K562 (cell line): ENCODE measurements around the gene USHBP1. TPM values are rescaled to one million over a fixed set of nuclear protein-coding genes. Genes with fewer than 3 reads are reported as not detected.
A peak's percentile ranks its signal among the peaks of the same experiment; 100 is the strongest.

Experiments used
- ARID3A ChIP-seq: IDR thresholded peaks from 2 replicates; pipeline ENCODE4 v1.6.1; 2012; ENCODE audit warnings: low read depth, low read length, improper control_type of control experiment, borderline replicate concordance
- ATF7 ChIP-seq: fragments of 450-650 bp; IDR thresholded peaks from 2 replicates; pipeline ENCODE4 v1.7.1; 2014; ENCODE audit warnings: mild to moderate bottlenecking, moderate library complexity
- CCAR2 ChIP-seq: fragments of 200-400 bp; formaldehyde crosslinking; IDR thresholded peaks from 2 replicates; pipeline ENCODE4 v1.6.1; 2017; ENCODE audit warnings: mild to moderate bottlenecking, low read depth, low read length
- E2F1 ChIP-seq: sonication (generic); formaldehyde crosslinking; IDR thresholded peaks from 2 replicates; pipeline ENCODE4 v1.8.1; 2023; ENCODE audit warnings: mild to moderate bottlenecking, missing genetic modification reagents, moderate library complexity
- EHMT2 ChIP-seq: fragments of 450-650 bp; IDR thresholded peaks from 2 replicates; pipeline ENCODE4 v1.6.1; 2018; ENCODE audit warnings: antibody characterized with exemption
- GTF2B ChIP-seq: IDR thresholded peaks from 2 replicates; pipeline ENCODE4 v1.6.1; 2011; ENCODE audit not compliant: insufficient read length; ENCODE audit errors: extremely low read depth
- GTF2F1 ChIP-seq: IDR thresholded peaks from 2 replicates; pipeline ENCODE4 v1.6.1; 2011; ENCODE audit warnings: low read depth, low read length, improper control_type of control experiment
- HCFC1 ChIP-seq: IDR thresholded peaks from 2 replicates; pipeline ENCODE4 v1.6.1; 2012; ENCODE audit warnings: low read depth, low read length, improper control_type of control experiment
- HIVEP1 ChIP-seq: fragments of 250-450 bp; sonication (Bioruptor Pico); IDR thresholded peaks from 2 replicates; pipeline ENCODE4 v1.4.0; 2020; ENCODE audit warnings: mild to moderate bottlenecking
- HLTF ChIP-seq: fragments of 450-650 bp; IDR thresholded peaks from 2 replicates; pipeline ENCODE4 v1.6.1; 2016
- JUN ChIP-seq, 2 experiments: sonication (generic) in 1 of 2; formaldehyde crosslinking in 1 of 2; IDR thresholded peaks; 2 replicates each; pipeline versions ENCODE4 v1.6.1 to v1.8.0; 2012 to 2022; ENCODE audit warnings: borderline replicate concordance in 2 of 2, mild to moderate bottlenecking in 2 of 2, improper control_type of control experiment in 1 of 2, low read depth in 1 of 2, low read length in 1 of 2, missing genetic modification reagents in 1 of 2
- MCM2 ChIP-seq: fragments of 450-650 bp; IDR thresholded peaks from 2 replicates; pipeline ENCODE4 v1.6.1; 2017; ENCODE audit warnings: low read depth, mild to moderate bottlenecking
- NFE2L1 ChIP-seq: fragments of 450-650 bp; IDR thresholded peaks from 2 replicates; pipeline ENCODE4 v1.6.1; 2016; ENCODE audit warnings: missing genetic modification characterization, low read depth, mild to moderate bottlenecking, missing compliant biosample characterization, moderate library complexity, borderline replicate concordance
- POLR2A ChIP-seq: fragments of 450-650 bp; conservative IDR thresholded peaks from 2 replicates; pipeline ENCODE4 v1.6.1; 2016
- RB1 ChIP-seq: fragments of 450-650 bp; IDR thresholded peaks from 2 replicates; pipeline ENCODE4 v1.6.1; 2017; ENCODE audit warnings: low read depth, mild to moderate bottlenecking
- RCOR1 ChIP-seq, 2 experiments: IDR thresholded peaks; 2 replicates each; pipeline ENCODE4 v1.6.1; 2012; ENCODE audit warnings: low read depth in 2 of 2, low read length in 2 of 2, borderline replicate concordance in 1 of 2, improper control_type of control experiment in 1 of 2
- SMC3 ChIP-seq: conservative IDR thresholded peaks from 2 replicates; pipeline ENCODE4 v1.6.1; 2011; ENCODE audit warnings: low read depth, low read length, improper control_type of control experiment; ENCODE audit not compliant: insufficient read depth
- SPI1 ChIP-seq: IDR thresholded peaks from 2 replicates; pipeline ENCODE4 v1.6.1; 2011; ENCODE audit warnings: low read depth, low read length, control low read depth, borderline replicate concordance
- SUPT5H ChIP-seq: fragments of 450-650 bp; IDR thresholded peaks from 2 replicates; pipeline ENCODE4 v1.6.1; 2016
- USF2 ChIP-seq: sonication (generic); formaldehyde crosslinking; IDR thresholded peaks from 2 replicates; pipeline ENCODE4 v1.5.0; 2020; ENCODE audit warnings: missing genetic modification reagents
- ZFP36 ChIP-seq: fragments of 150-350 bp; IDR thresholded peaks from 2 replicates; pipeline ENCODE4 v1.6.1; 2018; ENCODE audit warnings: low read length, low read depth; ENCODE audit not compliant: partially characterized antibody
- ZFX ChIP-seq: sonication (generic); formaldehyde crosslinking; IDR thresholded peaks from 2 replicates; pipeline ENCODE4 v1.8.0; 2022; ENCODE audit warnings: mild to moderate bottlenecking, missing genetic modification reagents, moderate library complexity
- ZNF589 ChIP-seq: fragments of 200-800 bp; sonication (Bioruptor generic); IDR thresholded peaks from 2 replicates; pipeline ENCODE4 v1.6.1; 2016; ENCODE audit warnings: low read depth, missing genetic modification characterization, missing compliant biosample characterization
- ZNF717 ChIP-seq: fragments of 250-450 bp; sonication (Bioruptor Pico); IDR thresholded peaks from 2 replicates; pipeline ENCODE4 v1.5.0; 2021
- ZNF76 ChIP-seq: fragments of 250-450 bp; sonication (Bioruptor Pico); IDR thresholded peaks from 2 replicates; pipeline ENCODE4 v1.4.0; 2020; ENCODE audit warnings: mild to moderate bottlenecking, moderate library complexity, borderline replicate concordance
- polyA plus RNA-seq, 8 experiments: library from polyadenylated mRNA; depleted of rRNA in 4 of 8; stranded (reverse) in 5 of 8; unstranded in 3 of 8; fragments of >200 nt; fragmentation: Nextera tagmentation in 2 of 8; fragmentation: Illumina TruSeq in 1 of 8; extraction: Ambion mirVana in 2 of 8; extraction: Trizol in 1 of 8; gene quantifications; 2 replicates each; pipeline versions ENCODE4 v1.2.1 to v1.2.3, GENCODE V29; 2011 to 2014; ENCODE audit warnings: inconsistent platforms in 1 of 8, missing spikeins in 1 of 8
- total RNA-seq, 7 experiments: library from RNA; depleted of rRNA in 6 of 7; stranded (reverse); fragments of >200 nt in 6 of 7; fragmentation: Illumina TruSeq in 2 of 7; extraction: Trizol in 2 of 7; gene quantifications; 2 replicates each; pipeline versions ENCODE4 v1.2.1 to v1.2.3, GENCODE V29; 2011 to 2021; ENCODE audit warnings: low replicate concordance in 1 of 7

The USHBP1 gene
- total and polyA plus RNA-seq, 9 of the 15 experiments (the other 6 are each of a cell fraction or from before 2014, with no cell fraction given) = 0.03 to 0.10 (median 0.05) TPM; not detected in 5

GRCh38 chr19:17260842-17261325, 3.7 kb downstream of the USHBP1 start (continued):
- TF ChIP-seq CCAR2 (no peak), HLTF (0 out of 2 replicates have a peak, but pooled peaks have one; percentile 33), SUPT5H (peak; percentile 43), RB1 (no peak; the same call in 1 of the 2 replicates), ZNF717 (no peak), EHMT2 (0 out of 2 replicates have a peak, but pooled peaks have one; percentile 36), E2F1 (CRISPR knock-in tag) (no peak), NFE2L1 (no peak), ZFP36 (peak; percentile 26), RCOR1 (IDR thresholded peaks at IDR 0.05; ENCODE audit: borderline replicate concordance in 1 of 2, low read depth in 2 of 2, low read length in 2 of 2) (peak; percentile 34 to 92; a peak in 3 of 4 replicates), ATF7 (0 out of 2 replicates have a peak, but pooled peaks have one; percentile 35), MCM2 (no peak), USF2 (CRISPR knock-in tag) (no peak), ZNF589 (CRISPR knock-in tag) (no peak), SMC3 (peak; percentile 86), GTF2F1 (peak; percentile 64; the same call in 1 of the 2 replicates), HCFC1 (peak; percentile 46; the same call in 1 of the 2 replicates), ZFX (CRISPR knock-in tag) (peak; percentile 50; the same call in 1 of the 2 replicates), HIVEP1 (CRISPR knock-in tag) (0 out of 2 replicates have a peak, but pooled peaks have one; percentile 23), GTF2B (no peak), JUN (IDR thresholded peaks at IDR 0.05; ENCODE audit: borderline replicate concordance, low read depth, low read length) (no peak), JUN (CRISPR knock-in tag; IDR thresholded peaks at IDR 0.05; ENCODE audit: borderline replicate concordance) (no peak), SPI1 (no peak), ARID3A (no peak), ZNF76 (CRISPR knock-in tag) (no peak), POLR2A (0 out of 2 replicates have a peak, but pooled peaks have one; percentile 37)
